Measurements from ENCODE around the gene THOC6.

GRCh38 chr16:3001316-3001715, 22.5 kb upstream of the THOC6 start:
- TF ChIP-seq CTCF (IDR thresholded peaks at IDR 0.05) (no peak), ZNF302 (CRISPR knock-in tag; IDR thresholded peaks at IDR 0.05) (no peak), CHD2 (IDR thresholded peaks at IDR 0.05; ENCODE audit: low read length, partially characterized antibody) (no peak), RARB (CRISPR knock-in tag; IDR thresholded peaks at IDR 0.05) (no peak), POLR2A (IDR thresholded peaks at IDR 0.05; ENCODE audit: low read length) (no peak), RAD21 (conservative IDR thresholded peaks at IDR 0.05 in 1 of 2, IDR thresholded peaks at IDR 0.05 in 1 of 2) (no peak), EP300 (IDR thresholded peaks at IDR 0.05) (no peak), ESRRA (IDR thresholded peaks at IDR 0.05; ENCODE audit: borderline replicate concordance, low read length) (no peak), JUNB (IDR thresholded peaks at IDR 0.05) (no peak), USF2 (IDR thresholded peaks at IDR 0.05) (no peak), ATOH8 (CRISPR knock-in tag; IDR thresholded peaks at IDR 0.05; ENCODE audit: low read depth) (no peak), CEBPB (IDR thresholded peaks at IDR 0.05) (no peak)
- TF ChIP-seq, protein P1, sequence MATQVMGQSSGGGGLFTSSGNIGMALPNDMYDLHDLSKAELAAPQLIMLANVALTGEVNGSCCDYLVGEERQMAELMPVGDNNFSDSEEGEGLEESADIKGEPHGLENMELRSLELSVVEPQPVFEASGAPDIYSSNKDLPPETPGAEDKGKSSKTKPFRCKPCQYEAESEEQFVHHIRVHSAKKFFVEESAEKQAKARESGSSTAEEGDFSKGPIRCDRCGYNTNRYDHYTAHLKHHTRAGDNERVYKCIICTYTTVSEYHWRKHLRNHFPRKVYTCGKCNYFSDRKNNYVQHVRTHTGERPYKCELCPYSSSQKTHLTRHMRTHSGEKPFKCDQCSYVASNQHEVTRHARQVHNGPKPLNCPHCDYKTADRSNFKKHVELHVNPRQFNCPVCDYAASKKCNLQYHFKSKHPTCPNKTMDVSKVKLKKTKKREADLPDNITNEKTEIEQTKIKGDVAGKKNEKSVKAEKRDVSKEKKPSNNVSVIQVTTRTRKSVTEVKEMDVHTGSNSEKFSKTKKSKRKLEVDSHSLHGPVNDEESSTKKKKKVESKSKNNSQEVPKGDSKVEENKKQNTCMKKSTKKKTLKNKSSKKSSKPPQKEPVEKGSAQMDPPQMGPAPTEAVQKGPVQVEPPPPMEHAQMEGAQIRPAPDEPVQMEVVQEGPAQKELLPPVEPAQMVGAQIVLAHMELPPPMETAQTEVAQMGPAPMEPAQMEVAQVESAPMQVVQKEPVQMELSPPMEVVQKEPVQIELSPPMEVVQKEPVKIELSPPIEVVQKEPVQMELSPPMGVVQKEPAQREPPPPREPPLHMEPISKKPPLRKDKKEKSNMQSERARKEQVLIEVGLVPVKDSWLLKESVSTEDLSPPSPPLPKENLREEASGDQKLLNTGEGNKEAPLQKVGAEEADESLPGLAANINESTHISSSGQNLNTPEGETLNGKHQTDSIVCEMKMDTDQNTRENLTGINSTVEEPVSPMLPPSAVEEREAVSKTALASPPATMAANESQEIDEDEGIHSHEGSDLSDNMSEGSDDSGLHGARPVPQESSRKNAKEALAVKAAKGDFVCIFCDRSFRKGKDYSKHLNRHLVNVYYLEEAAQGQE (IDR thresholded peaks at IDR 0.05): no peak
